Stimulated activated CD4-positive, alpha-beta T cell treated with anti-CD3 and anti-CD28 coated beads, Interleukin-1b, Interleukin-23, amount 100 ng/mL, for 1 hour (primary cell): ENCODE measurements around the gene CHST6.
"Not testable (repeated sequence)": the region's sequence is repeated elsewhere in the genome, so short reads cannot be mapped to it uniquely, and the experiment has no call there.

ENCODE experiments used
- DNase-seq, 2 donors: peaks; one replicate each; pipeline ENCODE4 v3.0.0-alpha.2; 2020; ENCODE audit warnings: low read depth in 2 of 2

The CHST6 gene

GRCh38 chr16:75476817-75477216, 18.4 kb downstream of the CHST6 start:
- no peak for DNase-seq

- DNase-seq: no peak
Observed at GRCh38 chr16:75475420-75475847, 19.8 kb downstream of the CHST6 start.

- DNase-seq: no peak
Observed at GRCh38 chr16:75472908-75473877, 22.0 kb downstream of the CHST6 start.

- DNase-seq: peak; percentile 4 to 8
Observed at GRCh38 chr16:75471723-75472633, 23.3 kb downstream of the CHST6 start.

GRCh38 chr16:75466760-75467159, 28.5 kb downstream of the CHST6 start:
- no peak for DNase-seq

GRCh38 chr16:75464122-75464918, 30.9 kb downstream of the CHST6 start, which contains the start of gene TMEM170A:
Gene TMEM170A (minus strand): TSS chr16:75464689. CDS start chr16:75464600, 89 bp downstream.
- peak; percentile 96 to 97 for DNase-seq

GRCh38 chr16:75463389-75464121, 31.7 kb downstream of the CHST6 start:
- DNase-seq: not testable (repeated sequence)

GRCh38 chr16:75462806-75463205, 32.4 kb downstream of the CHST6 start:
- no peak for DNase-seq

- DNase-seq: no peak
Observed at GRCh38 chr16:75461575-75461974, 33.7 kb downstream of the CHST6 start.

- DNase-seq: no peak
Observed at GRCh38 chr16:75460446-75460845, 34.8 kb downstream of the CHST6 start.

GRCh38 chr16:75459691-75460090, 35.5 kb downstream of the CHST6 start:
- DNase-seq: no peak

- DNase-seq: no peak
Observed at GRCh38 chr16:75458439-75458838, 36.8 kb downstream of the CHST6 start.

GRCh38 chr16:75458029-75458428, 37.2 kb downstream of the CHST6 start:
- no peak for DNase-seq

- DNase-seq: no peak
Observed at GRCh38 chr16:75457485-75458021, 37.7 kb downstream of the CHST6 start.

- DNase-seq: no peak
Observed at GRCh38 chr16:75456971-75457370, 38.3 kb downstream of the CHST6 start.

GRCh38 chr16:75456486-75456885, 38.8 kb downstream of the CHST6 start:
- not testable (repeated sequence) for DNase-seq

- DNase-seq: no peak
Observed at GRCh38 chr16:75455677-75456076, 39.6 kb downstream of the CHST6 start.

GRCh38 chr16:75452464-75453190, 42.6 kb downstream of the CHST6 start:
- DNase-seq: no peak

- DNase-seq: no peak
Observed at GRCh38 chr16:75446416-75446815, 48.8 kb downstream of the CHST6 start.

- no peak for DNase-seq
Observed at GRCh38 chr16:75445298-75445697, 49.9 kb downstream of the CHST6 start.
